Trophoblast cell (in vitro differentiated cells and primary cell): Measurements from ENCODE around the gene GRM8.
A peak's percentile ranks its signal among the peaks of the same experiment; 100 is the strongest.

Source experiments
- DNase-seq, 2 donors: peaks; one replicate each; pipeline ENCODE4 v3.0.0-alpha.2; 2016
- H2AFZ ChIP-seq: 2 replicates; pipeline ENCODE4 v1.6.1; 2013; ENCODE audit warnings: low read length, moderate library complexity, mild to moderate bottlenecking; ENCODE audit not compliant: insufficient read depth, poor library complexity
- H2AK5ac ChIP-seq: 2 replicates; pipeline ENCODE4 v1.6.1; 2013; ENCODE audit warnings: mild to moderate bottlenecking, low read length
- H2BK120ac ChIP-seq: 2 replicates; pipeline ENCODE4 v1.6.1; 2013; ENCODE audit warnings: low read length, mild to moderate bottlenecking, moderate library complexity; ENCODE audit not compliant: insufficient read depth, poor library complexity
- H2BK12ac ChIP-seq: 2 replicates; pipeline ENCODE4 v1.6.1; 2013; ENCODE audit warnings: mild to moderate bottlenecking, low read length, moderate library complexity
- H2BK5ac ChIP-seq: 2 replicates; pipeline ENCODE4 v1.6.1; 2013; ENCODE audit warnings: low read length, low read depth, moderate library complexity, mild to moderate bottlenecking; ENCODE audit not compliant: poor library complexity
- H3K14ac ChIP-seq: 2 replicates; pipeline ENCODE4 v1.6.1; 2013; ENCODE audit warnings: mild to moderate bottlenecking, low read length
- H3K18ac ChIP-seq: 2 replicates; pipeline ENCODE4 v1.6.1; 2013; ENCODE audit warnings: mild to moderate bottlenecking, low read length
- H3K23ac ChIP-seq: 2 replicates; pipeline ENCODE4 v1.6.1; 2013; ENCODE audit warnings: low read length
- H3K27ac ChIP-seq: 2 replicates; pipeline ENCODE4 v1.5.1; 2013; ENCODE audit warnings: low read depth, mild to moderate bottlenecking, inconsistent platforms, low read length, moderate library complexity
- H3K27me3 ChIP-seq: 2 replicates; pipeline ENCODE4 v1.6.1; 2013; ENCODE audit warnings: inconsistent platforms, mild to moderate bottlenecking, low read length, moderate library complexity; ENCODE audit not compliant: insufficient read depth
- H3K36me3 ChIP-seq, 2 experiments: 1 replicate in 1 of 2; 2 replicates in 1 of 2; pipeline ENCODE4 v1.6.1; 2013; ENCODE audit warnings: low read length in 2 of 2, mild to moderate bottlenecking in 2 of 2, moderate library complexity in 1 of 2; ENCODE audit not compliant: insufficient read depth in 2 of 2, control insufficient read depth in 1 of 2
- H3K4ac ChIP-seq: 2 replicates; pipeline ENCODE4 v1.6.1; 2013; ENCODE audit warnings: low read depth, mild to moderate bottlenecking, low read length, moderate library complexity
- H3K4me1 ChIP-seq, 2 experiments: 1 replicate in 1 of 2; 2 replicates in 1 of 2; pipeline ENCODE4 v1.6.1; 2013; ENCODE audit warnings: low read length in 2 of 2, mild to moderate bottlenecking in 2 of 2, moderate library complexity in 1 of 2; ENCODE audit not compliant: insufficient read depth in 2 of 2, control insufficient read depth in 1 of 2
- H3K4me2 ChIP-seq: 2 replicates; pipeline ENCODE4 v1.6.1; 2013; ENCODE audit warnings: inconsistent platforms, mild to moderate bottlenecking, low read length, moderate library complexity
- H3K4me3 ChIP-seq: 2 replicates; pipeline ENCODE4 v1.5.1; 2013; ENCODE audit warnings: mild to moderate bottlenecking, low read depth, low read length, inconsistent platforms
- H3K79me1 ChIP-seq: one replicate; pipeline ENCODE4 v1.6.1; 2013; ENCODE audit warnings: low read length
- H3K79me2 ChIP-seq: 2 replicates; pipeline ENCODE4 v1.6.1; 2013; ENCODE audit warnings: low read length, mild to moderate bottlenecking; ENCODE audit not compliant: control insufficient read depth, insufficient read depth, poor library complexity
- H3K9ac ChIP-seq: 2 replicates; pipeline ENCODE4 v1.6.1; 2013; ENCODE audit warnings: mild to moderate bottlenecking, low read length
- H3K9me3 ChIP-seq: 2 replicates; pipeline ENCODE4 v1.6.1; 2013; ENCODE audit warnings: low read depth, mild to moderate bottlenecking, control low read depth, inconsistent platforms, low read length; ENCODE audit not compliant: insufficient read depth
- H4K12ac ChIP-seq: 2 replicates; pipeline ENCODE4 v1.6.1; 2013; ENCODE audit warnings: low read depth, mild to moderate bottlenecking, low read length, moderate library complexity
- H4K8ac ChIP-seq: 2 replicates; pipeline ENCODE4 v1.6.1; 2013; ENCODE audit warnings: low read depth, mild to moderate bottlenecking, low read length, moderate library complexity
- H4K91ac ChIP-seq: one replicate; pipeline ENCODE4 v1.6.1; 2013; ENCODE audit warnings: low read depth, mild to moderate bottlenecking, low read length, moderate library complexity
- WGBS: extraction: QIAGEN DNeasy Blood & Tissue Kit; methylation state at CpG from one replicate; pipeline ENCODE4 v1.1.7; 2013; ENCODE audit warnings: missing lambda C conversion rate; ENCODE audit not compliant: insufficient read length, insufficient coverage; ENCODE audit errors: extremely low coverage; 5-methylcytosine and 5-hydroxymethylcytosine counted together

Gene GRM8

DNA sequence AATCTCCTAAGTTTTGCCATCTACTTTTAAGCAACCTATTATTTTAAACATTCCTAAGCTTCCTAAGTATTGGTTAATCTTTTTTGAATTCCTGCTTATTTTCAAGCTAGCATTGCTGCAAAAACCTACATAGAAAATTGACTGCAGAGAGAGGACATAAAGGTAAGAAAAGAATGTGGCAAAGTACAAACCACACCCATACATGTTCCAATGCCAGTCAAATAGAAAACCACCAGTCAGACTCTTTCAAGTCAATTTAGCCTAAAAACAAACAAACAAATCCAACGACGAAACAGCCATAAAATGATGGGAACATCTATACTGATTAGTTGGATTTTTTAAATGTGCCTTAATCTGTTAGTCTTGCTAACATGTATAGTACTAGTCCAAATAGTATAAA lies 804.8 kb downstream of the GRM8 start:
- Histone ChIP-seq H2AFZ (no peak overlapping the region), H3K4me2 (no peak overlapping the region), H3K18ac (no peak overlapping the region), H3K27me3 (no peaks in the 10 kb centered on the region), H3K9ac (no peak overlapping the region), H3K23ac (no peak overlapping the region), H3K4ac (no peak overlapping the region), H2BK12ac (no peak overlapping the region), H3K79me1 (no peaks in the 10 kb centered on the region), H2BK5ac (no peak overlapping the region), H3K4me3 (no peak overlapping the region), H2BK120ac (no peak overlapping the region), H3K14ac (no peak overlapping the region), H4K8ac (no peak overlapping the region), H3K36me3 (no peaks in the 10 kb centered on the region), H4K91ac (no peak overlapping the region), H3K27ac (no peak overlapping the region), H3K9me3 (no peaks in the 10 kb centered on the region), H2AK5ac (no peak overlapping the region), H3K79me2 (no peaks in the 10 kb centered on the region), H3K4me1 (peaks cover 0 to 3% of the 10 kb centered on the region in 2 experiments), H4K12ac (no peak overlapping the region)
- peak in 1 of 2 donors; percentile 10 for DNase-seq
- no CpG with 5 or more reads among the region's 2 CpGs for WGBS

DNA sequence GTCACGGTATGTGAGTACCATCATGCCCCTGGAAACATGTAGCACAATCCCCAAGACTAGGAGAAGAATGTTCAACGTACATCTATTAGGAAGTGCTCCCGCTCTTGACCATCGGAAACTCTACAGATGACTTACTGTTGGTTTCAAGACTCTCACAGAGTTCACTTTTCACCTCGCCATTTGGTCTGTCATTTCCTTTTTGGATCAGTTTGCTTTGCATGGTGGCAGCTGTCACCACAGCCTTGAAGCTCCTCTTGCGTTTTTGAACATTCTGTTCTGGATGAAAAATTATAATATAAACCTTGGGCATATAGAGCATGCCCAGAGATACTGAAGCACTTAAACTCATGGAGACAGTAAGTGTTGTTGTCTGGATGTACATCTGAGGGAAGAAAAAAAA lies 806.8 kb downstream of the GRM8 start:
- H2AK5ac ChIP-seq, result no peak overlapping the region
- H3K9me3 ChIP-seq, result no peaks in the 10 kb centered on the region
- H3K79me2 ChIP-seq, result no peaks in the 10 kb centered on the region
- H3K9ac ChIP-seq, result no peak overlapping the region
- no peak for DNase-seq
- no peak overlapping the region for H2AFZ ChIP-seq
- no peak overlapping the region for H4K12ac ChIP-seq
- H3K4me2 ChIP-seq, result no peak overlapping the region
- no peak overlapping the region for H2BK120ac ChIP-seq
- H3K79me1 ChIP-seq, result no peaks in the 10 kb centered on the region
- no peak overlapping the region for H3K4ac ChIP-seq
- H3K27ac ChIP-seq, result no peak overlapping the region
- no peaks in the 10 kb centered on the region for H3K36me3 ChIP-seq
- no peak overlapping the region for H3K18ac ChIP-seq
- H2BK12ac ChIP-seq, result no peak overlapping the region
- no peak overlapping the region for H3K23ac ChIP-seq
- H3K14ac ChIP-seq, result no peak overlapping the region
- H3K4me1 ChIP-seq, result peaks cover 0 to 3% of the 10 kb centered on the region in 2 experiments
- no peaks in the 10 kb centered on the region for H3K27me3 ChIP-seq
- H3K4me3 ChIP-seq, result no peak overlapping the region
- no CpG with 5 or more reads among the region's 6 CpGs for WGBS
- H4K8ac ChIP-seq, result no peak overlapping the region
- no peak overlapping the region for H2BK5ac ChIP-seq
- H4K91ac ChIP-seq, result no peak overlapping the region

DNA sequence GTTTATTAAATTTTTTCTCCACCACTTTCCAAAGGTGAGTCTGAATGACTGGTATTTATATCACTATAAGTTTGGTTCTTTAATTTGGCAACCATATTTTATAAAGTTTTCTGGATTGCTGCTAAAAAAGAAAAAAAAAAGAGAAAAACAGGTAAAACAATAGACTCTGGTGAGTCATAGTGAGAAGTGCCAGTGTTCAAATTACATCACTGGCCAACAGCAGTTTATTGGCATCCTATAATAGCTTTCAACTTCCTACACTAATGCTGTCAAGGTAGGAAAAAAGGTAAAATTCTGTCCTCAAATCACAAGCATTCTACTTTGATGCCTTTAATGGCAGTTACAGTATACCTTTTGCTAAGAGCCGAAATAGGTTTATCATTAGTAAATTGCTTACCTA lies 808.8 kb downstream of the GRM8 start:
- Histone ChIP-seq H3K9me3 (no peaks in the 10 kb centered on the region), H3K27ac (no peak overlapping the region), H3K4me3 (no peak overlapping the region), H3K27me3 (no peaks in the 10 kb centered on the region), H2BK12ac (no peak overlapping the region), H4K8ac (no peak overlapping the region), H2BK5ac (no peak overlapping the region), H3K79me2 (no peaks in the 10 kb centered on the region), H4K91ac (no peak overlapping the region), H3K14ac (no peak overlapping the region), H3K36me3 (no peaks in the 10 kb centered on the region), H3K79me1 (no peaks in the 10 kb centered on the region), H3K9ac (no peak overlapping the region), H3K4me1 (no peaks in the 10 kb centered on the region), H2BK120ac (no peak overlapping the region), H3K4ac (no peak overlapping the region), H2AK5ac (no peak overlapping the region), H2AFZ (no peak overlapping the region), H3K23ac (no peak overlapping the region), H4K12ac (no peak overlapping the region), H3K18ac (no peak overlapping the region), H3K4me2 (no peak overlapping the region)
- no CpG with 5 or more reads among the region's 1 CpG for WGBS
- no peak for DNase-seq

DNA sequence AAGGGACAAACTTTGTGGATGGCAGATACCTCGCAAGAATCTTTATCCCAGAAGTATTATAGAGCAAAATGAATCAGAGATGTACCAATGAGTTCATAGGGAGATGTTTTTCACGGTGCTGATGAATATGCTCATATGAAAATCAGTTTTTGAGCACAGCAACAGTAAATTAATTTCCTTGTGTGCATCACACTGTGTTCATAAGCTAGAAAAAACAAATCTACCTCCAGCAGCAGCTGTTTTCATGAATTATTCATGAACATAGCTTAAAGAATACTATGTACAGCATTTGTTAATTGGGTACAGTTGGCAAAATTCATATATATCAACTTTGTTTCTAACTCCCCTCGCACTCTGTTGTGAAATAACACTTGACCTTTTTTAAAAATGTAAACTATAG lies 809.8 kb downstream of the GRM8 start:
- Histone ChIP-seq H2BK120ac (no peak overlapping the region), H3K27me3 (no peaks in the 10 kb centered on the region), H3K36me3 (no peaks in the 10 kb centered on the region), H3K79me1 (no peaks in the 10 kb centered on the region), H3K4ac (no peak overlapping the region), H3K79me2 (no peaks in the 10 kb centered on the region), H2AFZ (no peak overlapping the region), H4K91ac (no peak overlapping the region), H3K23ac (no peak overlapping the region), H3K4me3 (no peak overlapping the region), H4K8ac (no peak overlapping the region), H3K4me1 (no peaks in the 10 kb centered on the region), H2AK5ac (no peak overlapping the region), H3K14ac (no peak overlapping the region), H3K18ac (no peak overlapping the region), H4K12ac (no peak overlapping the region), H3K4me2 (no peak overlapping the region), H3K9me3 (no peaks in the 10 kb centered on the region), H3K9ac (no peak overlapping the region), H2BK12ac (no peak overlapping the region), H3K27ac (no peak overlapping the region), H2BK5ac (no peak overlapping the region)
- WGBS, result no CpG with 5 or more reads among the region's 3 CpGs
- DNase-seq, result no peak
